ENCODE data around the gene NOS3. TPM values are rescaled to one million over a fixed set of nuclear protein-coding genes. Genes with fewer than 3 reads are reported as not detected.

NOS3 gene
- total RNA-seq, 2 experiments from 2014 or later = 5.4 to 6.2 TPM

DNA sequence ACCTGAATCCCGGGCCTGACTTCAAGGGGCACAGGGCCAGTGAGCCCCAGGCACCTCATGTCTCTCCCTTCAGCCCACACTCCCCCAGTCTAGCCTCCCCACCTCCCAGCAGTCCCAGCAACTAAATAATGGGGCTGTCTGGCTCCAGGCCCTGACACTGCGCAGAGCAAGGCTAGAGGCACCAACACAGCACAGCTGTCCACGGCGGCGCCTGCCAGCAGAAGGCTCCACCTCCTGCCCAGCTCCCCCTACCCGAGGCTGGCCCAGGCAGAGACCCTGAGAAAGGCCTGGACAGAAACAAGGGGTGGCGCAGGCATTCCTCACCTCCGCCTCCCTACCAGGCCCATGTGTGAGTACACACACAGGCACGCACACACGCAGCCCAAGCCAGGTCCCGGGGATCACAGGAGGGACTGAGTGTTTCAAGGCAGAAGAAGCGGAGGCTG is 18.8 kb upstream of the NOS3 start:
- Mint-ChIP-seq H3K27ac (no peak overlapping the region), H3K4me1 (ENCODE audit: low read depth) (peaks cover 15% of the 10 kb centered on the region), H3K9me3 (no peaks in the 10 kb centered on the region), H3K4me3 (no peak overlapping the region), H3K36me3 (ENCODE audit: low read depth) (no peaks in the 10 kb centered on the region), H3K27me3 (peaks cover 9% of the 10 kb centered on the region)
- ATAC-seq (no peak), DNase-seq (no peak)
- TF ChIP-seq, protein P1, sequence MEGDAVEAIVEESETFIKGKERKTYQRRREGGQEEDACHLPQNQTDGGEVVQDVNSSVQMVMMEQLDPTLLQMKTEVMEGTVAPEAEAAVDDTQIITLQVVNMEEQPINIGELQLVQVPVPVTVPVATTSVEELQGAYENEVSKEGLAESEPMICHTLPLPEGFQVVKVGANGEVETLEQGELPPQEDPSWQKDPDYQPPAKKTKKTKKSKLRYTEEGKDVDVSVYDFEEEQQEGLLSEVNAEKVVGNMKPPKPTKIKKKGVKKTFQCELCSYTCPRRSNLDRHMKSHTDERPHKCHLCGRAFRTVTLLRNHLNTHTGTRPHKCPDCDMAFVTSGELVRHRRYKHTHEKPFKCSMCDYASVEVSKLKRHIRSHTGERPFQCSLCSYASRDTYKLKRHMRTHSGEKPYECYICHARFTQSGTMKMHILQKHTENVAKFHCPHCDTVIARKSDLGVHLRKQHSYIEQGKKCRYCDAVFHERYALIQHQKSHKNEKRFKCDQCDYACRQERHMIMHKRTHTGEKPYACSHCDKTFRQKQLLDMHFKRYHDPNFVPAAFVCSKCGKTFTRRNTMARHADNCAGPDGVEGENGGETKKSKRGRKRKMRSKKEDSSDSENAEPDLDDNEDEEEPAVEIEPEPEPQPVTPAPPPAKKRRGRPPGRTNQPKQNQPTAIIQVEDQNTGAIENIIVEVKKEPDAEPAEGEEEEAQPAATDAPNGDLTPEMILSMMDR (IDR thresholded peaks at IDR 0.05) = no peak
- ChIA-PET POLR2A (no interaction called here), CTCF (interaction anchor here (0.9 kb wide), 1 partner anchor 47 kb away, joined by 3 read pairs; no protein-coding TSS in a partner anchor)
- intact Hi-C loops (cut with micrococcal nuclease) = no loop called here

DNA sequence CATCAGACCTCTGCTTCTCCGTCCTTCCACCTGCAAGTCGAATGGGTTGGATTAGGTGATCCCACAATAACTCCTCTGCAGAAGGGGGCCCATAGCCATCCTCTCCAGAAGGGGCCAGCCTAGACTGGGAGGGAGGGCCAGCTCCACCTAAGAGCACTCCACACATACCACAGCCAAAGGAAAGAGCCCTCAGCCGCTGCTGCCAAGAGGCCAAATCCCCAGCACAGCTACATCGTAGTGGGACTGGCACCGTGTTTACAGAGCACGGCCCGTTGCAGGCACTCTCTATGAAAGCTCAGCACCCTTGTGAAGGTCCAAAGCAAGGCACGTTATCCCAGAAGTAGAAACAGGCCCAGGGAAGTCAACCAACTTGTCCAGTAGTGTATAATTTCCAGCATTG is 18.1 kb upstream of the NOS3 start:
- Mint-ChIP-seq H3K36me3 (ENCODE audit: low read depth) (no peaks in the 10 kb centered on the region), H3K4me1 (ENCODE audit: low read depth) (peaks cover 18% of the 10 kb centered on the region), H3K27ac (no peak overlapping the region), H3K9me3 (no peaks in the 10 kb centered on the region), H3K27me3 (peaks cover 15% of the 10 kb centered on the region), H3K4me3 (no peak overlapping the region)
- ATAC-seq (no peak), DNase-seq (no peak)
- CTCF ChIA-PET = interaction anchor here (1.0 to 5.3 kb wide), 3 partner anchors 10 to 74 kb away, joined by 3 to 34 read pairs (median 24); no protein-coding TSS in a partner anchor
- POLR2A ChIA-PET = no interaction called here
- TF ChIP-seq, protein P1 (IDR thresholded peaks at IDR 0.05) = no peak
- intact Hi-C loops (cut with micrococcal nuclease) = no loop called here

- ATAC-seq (no peak), DNase-seq (peak; percentile 27)
- H3K4me3 Mint-ChIP-seq = peak overlapping the region; percentile 77
- no peak overlapping the region for H3K27ac Mint-ChIP-seq
- peaks cover 24% of the 10 kb centered on the region for H3K4me1 Mint-ChIP-seq (ENCODE audit: low read depth)
- H3K36me3 Mint-ChIP-seq (ENCODE audit: low read depth) = no peaks in the 10 kb centered on the region
- CTCF ChIA-PET = interaction anchor here (0.8 to 5.3 kb wide), 5 partner anchors 11 to 270 kb away, joined by 3 to 34 read pairs (median 9); no protein-coding TSS in a partner anchor
- H3K9me3 Mint-ChIP-seq = no peaks in the 10 kb centered on the region
- POLR2A ChIA-PET = no interaction called here
- TF ChIP-seq, protein P1 (IDR thresholded peaks at IDR 0.05) = no peak
- intact Hi-C loops (cut with micrococcal nuclease) = no loop called here
- peaks cover 20% of the 10 kb centered on the region for H3K27me3 Mint-ChIP-seq
Measured at GRCh38 chr7:150973571-150974451, 17.0 kb upstream of the NOS3 start.

DNA sequence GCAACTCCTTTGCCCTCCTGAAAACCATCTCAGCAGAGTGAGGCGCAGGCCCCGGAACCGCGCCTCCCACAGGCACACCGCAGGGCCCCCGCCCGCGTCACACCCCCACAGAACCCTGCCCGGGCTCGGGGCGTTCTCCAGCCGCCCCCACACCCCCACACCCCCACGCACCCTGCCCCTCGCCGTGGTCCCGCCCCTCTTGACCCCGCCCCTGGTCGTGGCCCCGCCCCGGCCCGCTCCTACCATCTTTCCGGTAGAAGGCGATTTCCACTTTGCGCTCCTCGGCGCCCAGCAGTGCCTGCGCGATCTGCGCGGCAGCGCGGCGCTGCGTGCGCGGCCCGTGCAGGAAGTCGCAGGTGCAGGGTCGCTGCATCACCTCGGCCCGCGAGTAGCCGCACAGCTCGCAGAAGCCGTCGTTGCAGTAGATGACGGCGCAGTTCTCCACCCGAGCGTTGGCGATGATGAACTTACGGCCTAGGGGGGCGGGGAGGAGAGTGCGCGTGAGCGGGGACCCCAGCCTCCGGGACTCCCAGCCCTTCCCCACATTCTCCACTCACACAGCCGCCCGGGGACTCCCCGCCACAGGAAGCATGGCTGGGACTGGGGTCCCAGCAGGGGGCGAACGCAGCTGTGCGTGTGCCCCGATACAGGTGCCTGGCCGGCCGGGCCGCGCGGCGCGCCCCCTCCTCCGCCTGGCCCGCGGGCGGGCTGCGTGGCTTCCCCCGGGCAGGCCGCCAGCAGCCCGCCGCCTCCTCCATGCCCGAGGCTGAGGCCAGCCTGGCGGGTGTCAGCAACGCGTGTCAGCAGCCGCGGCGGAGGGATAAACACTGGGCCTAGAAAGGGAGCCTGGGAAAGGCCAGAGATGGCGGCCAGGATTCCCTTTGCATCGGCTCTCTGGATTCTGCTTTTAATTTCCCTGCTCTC is 16.1 kb upstream of the NOS3 start:
- intact Hi-C loops (cut with micrococcal nuclease) = no loop called here
- peak; percentile 76 for ATAC-seq
- POLR2A ChIA-PET = interaction anchor here (0.6 to 1.2 kb wide), 2 partner anchors 10 to 12 kb away, joined by 3 to 5 read pairs; no protein-coding TSS in a partner anchor
- TF ChIP-seq, protein P1 (IDR thresholded peaks at IDR 0.05) = peak; percentile 46
- H3K27ac Mint-ChIP-seq = peak overlapping the region; percentile 42
- no peaks in the 10 kb centered on the region for H3K9me3 Mint-ChIP-seq
- peak overlapping the region; percentile 77 for H3K4me3 Mint-ChIP-seq
- CTCF ChIA-PET = interaction anchor here (0.8 to 5.3 kb wide), 11 partner anchors 10 to 270 kb away, joined by 3 to 34 read pairs (median 4); no protein-coding TSS in a partner anchor
- no peaks in the 10 kb centered on the region for H3K36me3 Mint-ChIP-seq (ENCODE audit: low read depth)
- peak; percentile 75 for DNase-seq
- H3K4me1 Mint-ChIP-seq (ENCODE audit: low read depth) = peaks cover 28% of the 10 kb centered on the region
- H3K27me3 Mint-ChIP-seq = peaks cover 25% of the 10 kb centered on the region
